ENCODE measurements around the gene SALL3.

Gene SALL3

DNA sequence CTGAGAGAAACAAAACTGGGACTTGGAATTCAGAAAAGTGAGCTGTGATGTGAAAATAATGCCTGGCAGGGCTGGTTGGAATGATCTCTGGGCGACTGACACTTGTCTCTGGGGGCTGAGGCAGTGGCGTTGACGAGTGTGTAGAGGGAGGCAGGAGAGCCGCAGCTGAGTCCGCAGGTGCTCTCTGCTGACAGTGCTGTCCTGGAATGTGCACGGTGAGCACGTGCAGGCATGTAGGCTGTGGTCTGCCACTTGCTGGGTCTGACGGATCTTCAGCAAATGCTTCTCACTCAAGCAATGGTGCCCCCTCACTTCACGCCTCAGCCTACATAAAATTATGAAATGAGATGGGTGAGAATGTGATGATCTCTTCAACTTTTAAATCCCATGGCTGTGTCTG lies 51.1 kb downstream of the SALL3 start:
- no peak for DNase-seq
- Histone ChIP-seq H3K27ac (ENCODE audit: low read length) (no peak overlapping the region), H2AFZ (ENCODE audit: low read depth, low read length) (no peak overlapping the region), H3K36me3 (ENCODE audit: insufficient read depth, low read length) (no peaks in the 10 kb centered on the region), H3K4me3 (ENCODE audit: low read depth in 1 of 2, low read length in 2 of 2) (no peak overlapping the region), H3K9ac (ENCODE audit: low read depth, low read length) (no peak overlapping the region), H3K4me1 (ENCODE audit: insufficient read depth, low read length) (no peaks in the 10 kb centered on the region), H3K4me2 (ENCODE audit: insufficient read depth, low read length) (no peak overlapping the region), H4K20me1 (ENCODE audit: insufficient read depth, low read length) (no peaks in the 10 kb centered on the region), H3K9me3 (ENCODE audit: insufficient read depth, low read length, severe bottlenecking) (no peaks in the 10 kb centered on the region), H3K27me3 (ENCODE audit: insufficient read depth, low read length, poor library complexity) (no peaks in the 10 kb centered on the region), H3K79me2 (ENCODE audit: insufficient read depth, low read length) (no peaks in the 10 kb centered on the region)
- TF ChIP-seq, protein P1, sequence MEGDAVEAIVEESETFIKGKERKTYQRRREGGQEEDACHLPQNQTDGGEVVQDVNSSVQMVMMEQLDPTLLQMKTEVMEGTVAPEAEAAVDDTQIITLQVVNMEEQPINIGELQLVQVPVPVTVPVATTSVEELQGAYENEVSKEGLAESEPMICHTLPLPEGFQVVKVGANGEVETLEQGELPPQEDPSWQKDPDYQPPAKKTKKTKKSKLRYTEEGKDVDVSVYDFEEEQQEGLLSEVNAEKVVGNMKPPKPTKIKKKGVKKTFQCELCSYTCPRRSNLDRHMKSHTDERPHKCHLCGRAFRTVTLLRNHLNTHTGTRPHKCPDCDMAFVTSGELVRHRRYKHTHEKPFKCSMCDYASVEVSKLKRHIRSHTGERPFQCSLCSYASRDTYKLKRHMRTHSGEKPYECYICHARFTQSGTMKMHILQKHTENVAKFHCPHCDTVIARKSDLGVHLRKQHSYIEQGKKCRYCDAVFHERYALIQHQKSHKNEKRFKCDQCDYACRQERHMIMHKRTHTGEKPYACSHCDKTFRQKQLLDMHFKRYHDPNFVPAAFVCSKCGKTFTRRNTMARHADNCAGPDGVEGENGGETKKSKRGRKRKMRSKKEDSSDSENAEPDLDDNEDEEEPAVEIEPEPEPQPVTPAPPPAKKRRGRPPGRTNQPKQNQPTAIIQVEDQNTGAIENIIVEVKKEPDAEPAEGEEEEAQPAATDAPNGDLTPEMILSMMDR (IDR thresholded peaks at IDR 0.05; ENCODE audit: borderline replicate concordance, extremely low read depth, low read length, poor library complexity, severe bottlenecking): no peak
- TF ChIP-seq EZH2 (IDR thresholded peaks at IDR 0.05; ENCODE audit: borderline replicate concordance, low read depth, low read length, severe bottlenecking): no peak
- ATAC-seq (ENCODE audit: insufficient read depth, low read depth): no peak

DNA sequence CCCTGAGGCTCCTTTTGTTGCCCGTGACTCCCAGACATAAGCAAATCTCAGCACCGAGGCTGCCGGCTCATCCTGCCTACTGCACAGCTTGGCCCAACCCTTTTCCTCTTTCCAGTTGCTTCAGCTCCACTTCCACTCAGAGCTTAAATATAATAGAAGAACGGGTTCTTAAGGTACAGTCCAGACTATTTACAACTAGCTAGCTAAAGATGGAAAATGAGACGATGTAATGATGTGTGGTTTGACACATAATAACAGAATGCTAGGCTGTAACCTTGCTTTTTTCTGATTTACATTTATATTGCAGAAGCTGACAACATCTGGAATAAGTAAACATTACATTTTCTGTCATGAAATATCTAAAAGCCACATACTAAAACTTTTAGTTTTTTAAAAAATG lies 62.7 kb downstream of the SALL3 start:
- H3K79me2 ChIP-seq (ENCODE audit: insufficient read depth, low read length): no peaks in the 10 kb centered on the region
- no peak for TF ChIP-seq EZH2 (IDR thresholded peaks at IDR 0.05; ENCODE audit: borderline replicate concordance, low read depth, low read length, severe bottlenecking)
- TF ChIP-seq, protein P1 (IDR thresholded peaks at IDR 0.05; ENCODE audit: borderline replicate concordance, extremely low read depth, low read length, poor library complexity, severe bottlenecking): no peak
- H3K9me3 ChIP-seq (ENCODE audit: insufficient read depth, low read length, severe bottlenecking): peaks cover 9% of the 10 kb centered on the region
- H3K9ac ChIP-seq (ENCODE audit: low read depth, low read length): no peak overlapping the region
- H3K4me1 ChIP-seq (ENCODE audit: insufficient read depth, low read length): no peaks in the 10 kb centered on the region
- no peak overlapping the region for H3K4me3 ChIP-seq (ENCODE audit: low read depth in 1 of 2, low read length in 2 of 2)
- ATAC-seq (ENCODE audit: insufficient read depth, low read depth): no peak
- H3K27ac ChIP-seq (ENCODE audit: low read length): no peak overlapping the region
- DNase-seq: no peak
- H3K36me3 ChIP-seq (ENCODE audit: insufficient read depth, low read length): no peaks in the 10 kb centered on the region
- H2AFZ ChIP-seq (ENCODE audit: low read depth, low read length): no peak overlapping the region
- no peaks in the 10 kb centered on the region for H4K20me1 ChIP-seq (ENCODE audit: insufficient read depth, low read length)
- no peak overlapping the region for H3K4me2 ChIP-seq (ENCODE audit: insufficient read depth, low read length)
- no peaks in the 10 kb centered on the region for H3K27me3 ChIP-seq (ENCODE audit: insufficient read depth, low read length, poor library complexity)

DNA sequence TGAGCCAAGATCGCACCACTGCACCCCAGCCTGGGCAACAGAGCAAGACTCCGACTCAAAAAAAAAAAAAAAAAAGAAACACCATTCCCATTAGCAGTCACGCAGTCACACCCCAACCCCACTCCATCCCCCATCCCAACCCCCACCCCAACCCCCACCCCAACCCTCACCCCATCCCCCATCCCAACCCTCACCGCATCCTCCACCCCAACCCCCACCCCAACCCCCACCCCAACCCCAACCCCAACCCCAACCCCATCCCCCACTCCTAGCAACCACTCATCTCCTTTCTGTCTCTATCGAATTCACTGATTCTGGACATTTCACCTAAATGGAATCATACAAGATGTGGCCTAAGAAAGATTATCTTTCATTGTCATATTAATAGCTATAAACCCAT lies 63.7 kb downstream of the SALL3 start:
- Histone ChIP-seq H3K36me3 (ENCODE audit: insufficient read depth, low read length) (no peaks in the 10 kb centered on the region), H3K27ac (ENCODE audit: low read length) (no peak overlapping the region), H3K27me3 (ENCODE audit: insufficient read depth, low read length, poor library complexity) (no peaks in the 10 kb centered on the region), H3K4me3 (ENCODE audit: low read depth in 1 of 2, low read length in 2 of 2) (no peak overlapping the region), H3K4me2 (ENCODE audit: insufficient read depth, low read length) (no peak overlapping the region), H4K20me1 (ENCODE audit: insufficient read depth, low read length) (no peaks in the 10 kb centered on the region), H3K9ac (ENCODE audit: low read depth, low read length) (no peak overlapping the region), H3K4me1 (ENCODE audit: insufficient read depth, low read length) (no peaks in the 10 kb centered on the region), H2AFZ (ENCODE audit: low read depth, low read length) (no peak overlapping the region), H3K9me3 (ENCODE audit: insufficient read depth, low read length, severe bottlenecking) (peaks cover 9% of the 10 kb centered on the region), H3K79me2 (ENCODE audit: insufficient read depth, low read length) (no peaks in the 10 kb centered on the region)
- DNase-seq (no peak), ATAC-seq (ENCODE audit: insufficient read depth, low read depth) (no peak)
- TF ChIP-seq, protein P1 (IDR thresholded peaks at IDR 0.05; ENCODE audit: borderline replicate concordance, extremely low read depth, low read length, poor library complexity, severe bottlenecking): no peak
- no peak for TF ChIP-seq EZH2 (IDR thresholded peaks at IDR 0.05; ENCODE audit: borderline replicate concordance, low read depth, low read length, severe bottlenecking)

DNA sequence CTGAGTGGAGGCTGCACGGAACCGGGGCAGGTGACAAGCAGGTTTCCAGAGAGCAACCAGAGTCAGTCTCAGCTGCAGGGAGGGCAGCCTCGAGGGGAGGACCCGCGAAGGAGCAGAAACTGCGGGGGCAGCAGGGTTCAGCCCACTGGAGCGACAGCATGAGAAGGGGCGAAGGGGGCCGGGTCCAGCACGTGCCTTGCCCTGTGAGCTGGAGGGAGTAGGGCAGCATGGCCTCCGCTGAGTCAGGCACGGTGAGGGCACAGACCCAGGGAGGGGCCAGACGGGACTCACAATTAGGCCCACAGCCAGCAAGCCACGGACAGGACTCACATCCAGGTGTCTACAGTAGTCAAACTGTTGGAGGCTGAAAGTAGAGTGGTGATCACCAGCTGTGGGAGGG lies 66.9 kb downstream of the SALL3 start:
- no peaks in the 10 kb centered on the region for H3K27me3 ChIP-seq (ENCODE audit: insufficient read depth, low read length, poor library complexity)
- H3K4me1 ChIP-seq (ENCODE audit: insufficient read depth, low read length): no peaks in the 10 kb centered on the region
- ATAC-seq (ENCODE audit: insufficient read depth, low read depth): no peak
- no peak overlapping the region for H2AFZ ChIP-seq (ENCODE audit: low read depth, low read length)
- TF ChIP-seq, protein P1 (IDR thresholded peaks at IDR 0.05; ENCODE audit: borderline replicate concordance, extremely low read depth, low read length, poor library complexity, severe bottlenecking): no peak
- no peak for TF ChIP-seq EZH2 (IDR thresholded peaks at IDR 0.05; ENCODE audit: borderline replicate concordance, low read depth, low read length, severe bottlenecking)
- no peaks in the 10 kb centered on the region for H4K20me1 ChIP-seq (ENCODE audit: insufficient read depth, low read length)
- H3K9ac ChIP-seq (ENCODE audit: low read depth, low read length): no peak overlapping the region
- no peak overlapping the region for H3K4me2 ChIP-seq (ENCODE audit: insufficient read depth, low read length)
- no peaks in the 10 kb centered on the region for H3K79me2 ChIP-seq (ENCODE audit: insufficient read depth, low read length)
- no peaks in the 10 kb centered on the region for H3K36me3 ChIP-seq (ENCODE audit: insufficient read depth, low read length)
- H3K27ac ChIP-seq (ENCODE audit: low read length): no peak overlapping the region
- no peak overlapping the region for H3K4me3 ChIP-seq (ENCODE audit: low read depth in 1 of 2, low read length in 2 of 2)
- H3K9me3 ChIP-seq (ENCODE audit: insufficient read depth, low read length, severe bottlenecking): no peaks in the 10 kb centered on the region
- no peak for DNase-seq
